Colon (tissue), 2 donors: ENCODE data around the gene SEPTIN14.
"Not testable (repeated sequence)": the region's sequence is repeated elsewhere in the genome, so short reads cannot be mapped to it uniquely, and the experiment has no call there.

Experiments used
- FAIRE-seq: peaks from 2 replicates; lab custom pipeline; 2012; peaks lifted over from hg19 to GRCh38; lab: Jason Lieb, UNC
- donor health status: control.
- donor health status: control.

Gene SEPTIN14

DNA sequence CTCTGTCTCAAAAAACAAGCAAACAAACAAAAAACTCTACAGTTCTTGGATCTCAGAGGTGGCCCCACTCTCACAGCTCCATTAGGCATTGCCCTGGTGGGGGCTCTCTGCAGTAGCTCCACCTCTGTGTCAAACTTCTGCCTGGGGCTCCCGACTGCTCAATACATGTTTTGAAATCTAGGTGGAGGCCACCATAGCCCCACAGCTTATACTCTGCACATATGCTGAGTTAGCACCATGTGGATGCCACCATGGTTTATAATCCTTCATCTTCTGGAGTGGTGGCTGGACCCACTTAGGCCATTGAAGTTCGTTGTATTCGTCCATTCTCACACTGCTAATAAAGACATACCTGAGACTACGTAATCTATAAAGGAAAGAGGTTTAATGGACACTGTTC, 78.4 kb downstream of the SEPTIN14 start:
- FAIRE-seq, result no peak

DNA sequence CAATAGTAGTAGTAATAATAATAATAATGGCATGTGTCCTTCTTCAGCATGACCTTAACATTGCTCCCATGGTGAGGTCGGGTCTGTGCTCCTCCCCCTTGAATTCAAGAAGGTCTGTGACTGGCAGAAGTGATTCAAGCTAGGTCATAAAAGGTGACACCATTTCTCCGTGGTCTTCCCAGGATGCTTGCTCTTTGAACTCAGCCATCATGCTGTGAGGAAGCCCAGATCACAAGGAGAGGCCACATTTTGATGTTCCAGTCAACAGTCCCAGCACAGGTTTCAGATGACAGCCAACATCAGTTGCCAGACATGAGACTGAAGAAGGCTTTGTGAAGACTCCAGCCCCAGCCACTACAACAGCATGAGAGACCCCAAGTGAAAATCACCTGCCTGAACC, 83.9 kb downstream of the SEPTIN14 start:
- no peak for FAIRE-seq

DNA sequence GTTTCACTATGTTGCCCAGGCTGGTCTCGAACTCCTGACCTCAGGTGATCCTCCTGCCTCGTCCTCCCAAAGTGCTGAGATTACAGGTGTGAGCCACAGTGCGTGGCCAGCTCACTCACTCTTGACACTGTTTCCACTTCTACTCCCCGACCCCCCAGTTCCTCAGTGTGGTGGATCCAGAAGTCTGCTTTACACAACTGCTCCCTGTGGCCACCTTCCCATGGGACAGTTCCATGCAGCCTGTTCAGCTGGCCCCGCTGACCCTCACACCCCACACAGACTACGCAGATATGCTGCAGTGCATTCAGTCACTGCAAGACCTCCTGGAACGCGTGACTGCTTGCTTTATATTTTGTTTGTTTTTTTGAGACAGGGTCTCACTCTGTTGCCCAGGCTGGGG, 86.4 kb downstream of the SEPTIN14 start:
- FAIRE-seq, result no peak

GRCh38 chr7:55775051-55775420, 87.5 kb downstream of the SEPTIN14 start:
- FAIRE-seq, result no peak

GRCh38 chr7:55774327-55775050, 88.1 kb downstream of the SEPTIN14 start:
- no peak for FAIRE-seq

GRCh38 chr7:55770778-55771177, 91.8 kb downstream of the SEPTIN14 start:
- no peak for FAIRE-seq

- FAIRE-seq, result not testable (repeated sequence)
These were observed 109.2 kb downstream of the SEPTIN14 start for GRCh38 chr7:55753274-55753862.

DNA sequence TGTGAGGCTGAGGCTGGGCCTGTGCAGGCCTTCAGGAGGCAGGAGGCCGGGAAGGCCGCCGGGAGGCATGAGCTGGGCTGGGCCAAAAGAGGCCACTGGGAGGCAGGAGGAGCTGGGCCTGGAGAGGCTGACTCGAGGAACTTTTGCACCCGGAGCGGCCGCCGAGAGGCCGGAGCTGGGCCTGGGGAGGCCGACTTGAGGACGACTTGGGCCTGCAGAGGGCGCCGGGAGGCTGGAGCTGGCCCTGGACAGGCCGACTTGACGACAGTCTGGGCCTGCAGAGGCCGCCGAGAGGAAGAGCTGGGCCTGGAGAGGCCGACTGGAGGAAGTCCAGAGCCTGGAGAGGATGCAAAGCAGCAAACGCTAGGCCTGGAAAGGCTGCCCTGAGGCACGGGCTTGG, 117.8 kb downstream of the SEPTIN14 start:
- FAIRE-seq, result not testable (repeated sequence)
